Caco-2 (cell line): ENCODE measurements around the gene CREB5. TPM values are rescaled to one million over a fixed set of nuclear protein-coding genes. Genes with fewer than 3 reads are reported as not detected.

Experiments used
- BruUV-seq: library from RNA; stranded (reverse); fragments of 400-500 nt; replicated peaks from 2 replicates; lab custom pipeline; 2021; lab: Mats Ljungman, UMichigan
- CTCF ChIA-PET: fragments of 300-600 bp; sonication (Branson Sonifier 250); formaldehyde crosslinking; loops from one replicate; lab custom pipeline; 2022; ENCODE audit warnings: antibody characterized with exemption; lab: Charles Lee
- POLR2A ChIA-PET: fragments of 300-600 bp; sonication (Branson Sonifier 250); formaldehyde crosslinking; loops from one replicate; lab custom pipeline; 2022; ENCODE audit warnings: antibody characterized with exemption; lab: Charles Lee
- DNase-seq, 2 experiments: peaks; one replicate each; pipeline versions ENCODE4 v3.0.0 to v3.0.0-alpha.2; 2020 to 2022
- H3K27me3 ChIP-seq: replicated peaks from 2 replicates; pipeline ENCODE4 v1.6.0; 2011; ENCODE audit warnings: low read length; ENCODE audit not compliant: control insufficient read depth, insufficient read depth
- H3K36me3 ChIP-seq: 2 replicates; pipeline ENCODE4 v1.5.1; 2011; ENCODE audit warnings: low read length; ENCODE audit not compliant: control insufficient read depth, insufficient read depth
- H3K4me1 ChIP-seq: fragments of 250-450 bp; sonication (Bioruptor Pico); 2 replicates; pipeline ENCODE4 v1.5.1; 2020; ENCODE audit warnings: mild to moderate bottlenecking
- H3K4me3 ChIP-seq: 2 replicates; pipeline ENCODE4 v1.5.1; 2011; ENCODE audit warnings: low read depth, mild to moderate bottlenecking, control low read depth, low read length
- H3K9me3 ChIP-seq: fragments of 250-450 bp; sonication (Bioruptor Pico); 2 replicates; pipeline ENCODE4 v1.5.1; 2020; ENCODE audit warnings: mild to moderate bottlenecking, moderate library complexity
- H3K27ac Mint-ChIP-seq: one replicate; pipeline ENCODE4 v1.8.0; 2022; ENCODE audit warnings: mixed read lengths; ENCODE audit not compliant: unreplicated experiment
- H3K27me3 Mint-ChIP-seq: one replicate; pipeline ENCODE4 v1.8.0; 2022; ENCODE audit warnings: mixed read lengths; ENCODE audit not compliant: insufficient read depth, unreplicated experiment
- H3K36me3 Mint-ChIP-seq: one replicate; pipeline ENCODE4 v1.8.0; 2022; ENCODE audit warnings: mild to moderate bottlenecking, mixed read lengths; ENCODE audit not compliant: insufficient read depth, unreplicated experiment
- H3K4me1 Mint-ChIP-seq: one replicate; pipeline ENCODE4 v1.8.0; 2022; ENCODE audit warnings: low read depth, mixed read lengths; ENCODE audit not compliant: unreplicated experiment
- H3K4me3 Mint-ChIP-seq: one replicate; pipeline ENCODE4 v1.8.0; 2022; ENCODE audit warnings: mild to moderate bottlenecking, moderate library complexity, mixed read lengths; ENCODE audit not compliant: unreplicated experiment
- H3K9me3 Mint-ChIP-seq: one replicate; pipeline ENCODE4 v1.8.0; 2022; ENCODE audit warnings: mixed read lengths; ENCODE audit not compliant: unreplicated experiment
- CTCF ChIP-seq, 2 experiments: fragments of 200-600 bp in 1 of 2; IDR thresholded peaks; 1 replicate in 1 of 2; 2 replicates in 1 of 2; pipeline versions ENCODE4 v1.5.1 to v1.8.0; 2011 to 2022; ENCODE audit warnings: antibody characterized with exemption in 1 of 2, control low read depth in 1 of 2, inconsistent platforms in 1 of 2, low read depth in 1 of 2, low read length in 1 of 2, mild to moderate bottlenecking in 1 of 2, moderate library complexity in 1 of 2; ENCODE audit not compliant: insufficient read depth in 1 of 2, severe bottlenecking in 1 of 2, unreplicated experiment in 1 of 2
- intact Hi-C: fragments of 100-400 bp; cut with micrococcal nuclease; formaldehyde crosslinking; loops from one replicate; pipeline ENCODE4 v1.10.0; 2022; ENCODE audit not compliant: unreplicated experiment
- total RNA-seq: library from RNA; stranded (reverse); gene quantifications from 2 replicates; pipeline ENCODE4 v1.2.3, GENCODE V29; 2022

Gene CREB5
- total RNA-seq, 1 experiment from 2014 or later = 9.1 TPM

GRCh38 chr7:28405662-28406061 lies 6.7 kb upstream of the CREB5 start:
- no peak overlapping the region for H3K4me3 Mint-ChIP-seq
- POLR2A ChIA-PET = no interaction called here
- peaks cover 6% of the 10 kb centered on the region for H3K36me3 Mint-ChIP-seq
- no peaks in the 10 kb centered on the region; the same call in 1 of the 2 replicates for H3K27me3 ChIP-seq
- intact Hi-C loops = no loop called here
- no peak overlapping the region for H3K4me3 ChIP-seq
- CTCF ChIA-PET = no interaction called here
- no peaks in the 10 kb centered on the region for H3K27me3 Mint-ChIP-seq
- BruUV-seq = no TSS peak
- DNase-seq = no peak
- H3K4me1 Mint-ChIP-seq = no peaks in the 10 kb centered on the region
- no peaks in the 10 kb centered on the region for H3K4me1 ChIP-seq
- H3K9me3 Mint-ChIP-seq = no peaks in the 10 kb centered on the region
- no peak overlapping the region for H3K27ac Mint-ChIP-seq
- H3K36me3 ChIP-seq = no peaks in the 10 kb centered on the region
- TF ChIP-seq CTCF (IDR thresholded peaks at IDR 0.05; ENCODE audit: insufficient read depth in 1 of 2, low read depth in 1 of 2, low read length in 1 of 2, severe bottlenecking in 1 of 2, unreplicated experiment in 1 of 2) = no peak
- no peaks in the 10 kb centered on the region for H3K9me3 ChIP-seq

GRCh38 chr7:28406192-28406591 lies 6.1 kb upstream of the CREB5 start:
- no peak for TF ChIP-seq CTCF (IDR thresholded peaks at IDR 0.05; ENCODE audit: insufficient read depth in 1 of 2, low read depth in 1 of 2, low read length in 1 of 2, severe bottlenecking in 1 of 2, unreplicated experiment in 1 of 2)
- CTCF ChIA-PET = no interaction called here
- Histone ChIP-seq H3K4me3 (no peak overlapping the region), H3K27me3 (no peaks in the 10 kb centered on the region; the same call in 1 of the 2 replicates), H3K9me3 (no peaks in the 10 kb centered on the region), H3K36me3 (no peaks in the 10 kb centered on the region), H3K4me1 (peaks cover 4% of the 10 kb centered on the region)
- Mint-ChIP-seq H3K27ac (no peak overlapping the region), H3K9me3 (no peaks in the 10 kb centered on the region), H3K4me1 (no peaks in the 10 kb centered on the region), H3K36me3 (peaks cover 6% of the 10 kb centered on the region), H3K27me3 (no peaks in the 10 kb centered on the region), H3K4me3 (no peak overlapping the region)
- POLR2A ChIA-PET = no interaction called here
- no peak for DNase-seq
- intact Hi-C loops = no loop called here
- no TSS peak for BruUV-seq

- no peaks in the 10 kb centered on the region for H3K9me3 ChIP-seq
- H3K4me3 ChIP-seq = no peak overlapping the region
- ChIA-PET POLR2A (no interaction called here), CTCF (interaction anchor here (0.6 to 1.7 kb wide), 2 partner anchors 28 to 129 kb away, joined by 3 to 4 read pairs; no protein-coding TSS in a partner anchor)
- no TSS peak for BruUV-seq
- Mint-ChIP-seq H3K36me3 (peaks cover 6% of the 10 kb centered on the region), H3K4me3 (no peak overlapping the region), H3K9me3 (no peaks in the 10 kb centered on the region), H3K27ac (no peak overlapping the region), H3K4me1 (peaks cover 6% of the 10 kb centered on the region), H3K27me3 (no peaks in the 10 kb centered on the region)
- no peaks in the 10 kb centered on the region for H3K36me3 ChIP-seq
- TF ChIP-seq CTCF (IDR thresholded peaks at IDR 0.05; ENCODE audit: insufficient read depth in 1 of 2, low read depth in 1 of 2, low read length in 1 of 2, severe bottlenecking in 1 of 2, unreplicated experiment in 1 of 2) = no peak
- no peak for DNase-seq
- intact Hi-C loops = loop anchor here (2.0 kb wide), 1 partner anchor 129 kb away; no protein-coding TSS in a partner anchor
- peaks cover 5% of the 10 kb centered on the region for H3K4me1 ChIP-seq
- H3K27me3 ChIP-seq = no peaks in the 10 kb centered on the region; the same call in 1 of the 2 replicates
These were observed 4.7 kb upstream of the CREB5 start for GRCh38 chr7:28407651-28408050.
